NOMO-1 treated with dmso at 0.1 percent for 144 hours (cell line): ENCODE measurements around the gene CDK6.

Experiments used
- DNase-seq: peaks from one replicate; lab custom pipeline; 2025; ENCODE audit not compliant: unreplicated experiment; lab: John Stamatoyannopoulos, UW

Gene CDK6

DNA sequence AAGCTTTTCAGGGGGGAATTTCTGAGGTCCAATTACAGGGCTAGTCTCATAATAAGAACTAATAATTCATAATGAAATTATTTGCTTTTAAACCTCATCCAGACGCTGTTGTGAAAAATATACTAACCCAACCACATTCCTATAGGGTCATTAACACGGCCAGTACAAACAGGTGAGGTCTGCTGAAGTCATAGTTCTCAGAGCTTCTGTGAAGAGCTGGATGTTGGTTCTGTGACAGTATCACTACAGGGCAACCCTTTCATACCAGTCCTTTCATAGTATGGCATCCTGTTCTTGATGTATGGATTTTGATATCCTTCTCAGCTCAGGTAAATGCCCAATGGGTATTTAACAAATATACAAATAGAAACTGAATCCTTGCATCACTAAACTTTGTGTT is 183.8 kb downstream of the CDK6 start:
- no peak for DNase-seq

DNA sequence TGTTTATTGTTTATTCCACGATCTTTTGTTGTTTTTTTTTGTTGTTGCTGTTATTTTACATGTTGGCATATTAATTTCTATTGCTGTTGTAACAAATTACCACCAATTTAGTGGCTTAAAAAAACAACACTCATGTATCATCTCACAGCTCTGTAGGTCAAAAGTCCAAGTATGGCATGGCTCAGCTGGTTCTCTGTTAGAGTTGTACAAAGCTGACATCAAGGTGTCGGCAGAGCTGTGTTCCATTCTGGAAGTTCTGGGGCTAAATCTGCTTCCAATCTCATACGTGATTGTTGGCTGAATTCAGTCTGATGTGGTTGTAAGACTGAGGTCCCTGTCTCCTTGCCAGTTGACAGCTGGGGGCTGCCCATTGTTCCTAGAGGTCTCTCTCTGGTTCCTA is 186.0 kb downstream of the CDK6 start:
- DNase-seq = no peak

DNA sequence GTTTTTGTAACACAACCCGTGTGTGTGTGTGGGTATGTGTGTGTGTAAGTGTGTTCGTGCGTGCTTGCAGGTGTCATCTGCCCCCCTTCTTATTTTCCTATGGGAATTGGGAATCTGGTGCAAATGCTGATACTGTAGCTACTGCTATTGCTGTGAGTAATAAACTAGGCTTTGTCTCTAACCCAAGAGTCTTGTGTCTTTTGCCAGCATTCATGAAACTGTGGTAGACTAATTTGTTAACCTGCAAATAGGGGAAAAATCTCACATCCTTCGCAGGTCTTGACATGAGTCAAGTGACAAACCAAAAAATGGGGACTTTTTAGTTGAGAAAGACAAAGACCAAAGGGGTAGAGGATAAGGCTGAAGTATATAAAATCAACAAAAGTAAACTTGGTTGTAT is 188.3 kb downstream of the CDK6 start:
- no peak for DNase-seq

DNA sequence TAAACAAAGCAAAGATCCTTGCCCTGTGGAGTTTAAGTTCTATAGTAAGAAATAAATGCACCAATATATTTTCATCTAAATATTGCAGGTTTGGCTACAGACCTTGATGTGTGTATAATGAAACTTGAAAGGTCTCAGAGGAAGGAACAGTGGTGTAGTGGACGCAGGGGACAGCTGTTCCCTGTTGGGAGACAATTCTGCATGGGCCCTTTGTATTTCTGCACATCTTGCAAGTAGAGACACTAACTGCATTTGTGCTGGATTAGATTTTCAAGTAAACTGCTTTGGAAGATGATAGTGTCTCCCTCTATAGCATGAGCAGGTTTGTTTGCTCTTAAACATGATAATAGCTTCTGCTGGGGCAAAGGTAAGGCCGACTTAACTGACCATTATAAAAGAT is 188.7 kb downstream of the CDK6 start:
- DNase-seq = no peak

DNA sequence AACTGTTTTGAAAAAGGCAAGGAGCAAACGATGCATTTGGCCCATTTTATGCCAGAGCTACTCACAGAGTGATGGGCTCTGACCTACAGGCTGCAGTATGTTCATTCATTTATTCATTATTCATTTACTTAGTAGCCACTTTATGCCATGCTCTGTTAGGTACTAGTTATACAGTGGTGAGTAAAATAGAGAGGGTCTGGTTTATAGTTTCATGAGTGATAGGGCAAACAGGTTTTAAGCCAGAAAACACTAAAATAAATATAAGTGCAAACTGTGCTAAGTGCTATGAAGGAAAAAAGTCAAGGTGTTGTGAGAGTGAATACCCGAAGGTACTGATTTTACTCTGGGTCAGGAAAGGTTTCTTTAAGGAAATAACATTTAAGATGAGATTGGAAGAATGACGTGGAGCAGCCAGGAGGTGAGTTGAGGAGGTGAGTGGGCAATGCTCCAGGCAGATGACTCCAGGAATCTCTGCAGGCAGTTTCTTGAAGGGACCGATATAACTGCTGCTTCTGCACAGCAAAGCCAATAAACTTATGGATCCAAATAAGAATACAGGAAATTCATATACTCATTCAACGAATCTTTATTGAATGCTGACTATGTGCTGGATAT is 189.3 kb downstream of the CDK6 start:
- no peak for DNase-seq

DNA sequence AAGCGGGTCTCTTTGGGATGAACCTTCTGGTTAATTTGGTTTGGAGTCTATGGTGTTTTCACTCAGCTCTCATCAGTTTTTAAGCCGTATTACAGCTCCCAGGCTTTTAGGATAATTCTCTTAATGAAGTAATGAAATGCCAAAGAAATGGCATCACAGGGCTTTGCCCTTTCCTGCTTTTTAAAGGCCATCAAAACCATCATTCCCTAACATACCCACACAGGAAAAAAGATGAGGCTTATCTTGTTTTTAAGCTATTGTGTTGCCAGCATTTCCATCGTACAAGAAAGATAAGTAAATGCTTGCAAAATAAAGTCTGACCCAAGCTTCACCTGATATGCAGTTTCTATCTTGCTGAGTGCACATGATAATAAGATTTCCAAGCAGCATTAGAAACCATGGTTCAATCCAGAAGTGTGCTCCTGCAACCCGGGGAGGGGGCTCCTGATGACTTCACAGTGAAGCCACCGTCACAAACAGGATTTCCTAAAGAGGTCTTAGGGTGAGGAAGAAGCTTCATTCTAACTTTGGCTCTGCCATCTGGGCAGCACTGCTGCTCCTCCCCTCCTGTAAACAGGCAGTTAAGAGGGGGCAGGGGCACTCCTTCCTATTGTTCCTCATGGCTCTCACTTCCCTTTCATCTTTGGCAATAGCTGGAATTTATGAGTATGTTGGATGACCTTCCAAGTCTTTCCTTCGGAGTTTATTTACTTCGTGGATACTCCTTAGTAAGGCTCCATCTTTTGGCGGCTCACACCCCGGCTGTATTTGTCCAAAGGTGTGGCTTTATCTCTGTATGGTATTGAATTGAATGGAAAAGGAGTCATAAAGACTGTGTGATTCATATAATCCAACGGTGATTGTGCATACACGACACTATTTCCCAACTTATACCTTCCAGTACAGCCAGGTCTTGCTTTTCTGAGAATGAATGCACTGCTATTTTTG is 191.0 kb downstream of the CDK6 start:
- peak; percentile 45 for DNase-seq

DNA sequence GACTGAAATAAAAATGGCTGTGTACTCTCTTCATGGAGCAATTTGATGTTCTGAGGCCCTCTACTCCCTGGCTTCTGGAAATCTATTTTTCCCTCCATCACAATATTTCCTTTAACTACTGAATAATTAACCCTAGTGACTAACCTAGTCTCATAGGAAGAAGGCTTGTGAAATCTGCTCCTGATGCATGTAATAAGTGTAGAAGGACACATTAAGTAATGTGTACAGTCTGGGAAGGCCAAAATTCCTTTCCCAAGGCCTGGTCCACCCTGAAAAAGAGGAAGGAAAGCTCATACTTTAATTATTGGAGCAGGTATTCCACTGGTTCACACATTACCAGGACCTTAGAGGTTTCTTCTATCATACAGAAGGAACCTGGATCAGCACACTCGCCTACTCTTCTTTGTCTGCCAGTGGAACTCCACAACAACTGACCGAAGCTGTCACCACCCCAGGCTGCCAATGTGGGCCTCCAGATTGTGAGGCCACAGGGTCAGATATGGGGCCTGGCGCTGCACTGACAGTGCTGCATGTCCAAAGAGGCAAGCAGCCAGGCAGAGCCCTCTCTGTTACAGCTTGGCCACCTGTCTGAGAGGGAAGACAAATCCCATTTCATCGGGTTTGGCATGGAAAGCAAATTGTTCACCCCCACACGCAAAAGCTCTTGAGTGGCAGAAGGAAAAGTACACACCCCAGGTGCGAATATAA is 191.8 kb downstream of the CDK6 start:
- no peak for DNase-seq

DNA sequence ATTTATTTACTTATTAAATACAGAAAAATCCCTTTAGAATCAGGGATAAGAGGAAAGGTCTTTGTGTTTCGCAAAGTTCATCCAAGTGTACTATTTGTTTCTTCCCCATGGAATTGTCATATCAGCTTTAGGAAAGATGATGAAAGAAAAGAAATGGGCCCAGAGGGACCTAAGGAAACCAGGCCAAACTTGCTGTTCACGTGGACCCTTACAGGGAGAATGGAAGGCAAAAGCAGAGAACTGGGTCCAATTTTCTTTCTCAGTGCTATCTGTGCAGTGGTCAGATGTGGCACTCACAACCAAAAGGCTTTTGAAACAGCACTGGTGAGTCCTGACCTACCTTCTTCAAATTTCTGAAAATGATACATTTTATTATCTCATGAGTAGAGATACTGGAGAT is 192.6 kb downstream of the CDK6 start:
- DNase-seq = no peak

DNA sequence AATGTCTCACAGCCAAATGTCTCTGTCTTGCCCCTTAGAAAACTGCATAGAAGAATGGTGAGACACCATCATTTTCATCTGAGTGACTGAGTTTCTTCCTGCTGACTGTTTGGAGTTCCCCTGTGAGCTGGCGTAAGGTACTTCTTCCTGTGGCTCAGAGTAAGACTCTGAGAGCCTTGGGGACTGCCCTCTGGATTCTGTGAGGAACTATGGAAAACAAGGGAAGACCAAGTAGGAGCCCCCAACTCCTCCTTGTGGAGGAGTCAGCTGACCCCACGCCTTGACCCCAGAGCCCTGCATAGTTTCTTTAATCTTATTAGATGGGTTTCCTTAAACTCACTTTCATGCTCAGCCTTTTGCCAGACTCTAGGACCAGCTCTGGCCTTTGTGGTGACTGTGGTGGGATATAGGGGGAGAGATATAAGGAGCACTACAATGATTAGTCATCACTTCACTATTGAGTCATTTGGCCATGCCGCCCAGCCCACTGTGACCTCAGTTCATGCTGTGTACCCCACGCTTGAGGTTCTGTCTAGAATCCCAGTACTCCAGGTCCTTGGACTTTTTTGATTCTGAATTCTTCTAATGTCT is 194.4 kb downstream of the CDK6 start:
- DNase-seq = no peak

DNA sequence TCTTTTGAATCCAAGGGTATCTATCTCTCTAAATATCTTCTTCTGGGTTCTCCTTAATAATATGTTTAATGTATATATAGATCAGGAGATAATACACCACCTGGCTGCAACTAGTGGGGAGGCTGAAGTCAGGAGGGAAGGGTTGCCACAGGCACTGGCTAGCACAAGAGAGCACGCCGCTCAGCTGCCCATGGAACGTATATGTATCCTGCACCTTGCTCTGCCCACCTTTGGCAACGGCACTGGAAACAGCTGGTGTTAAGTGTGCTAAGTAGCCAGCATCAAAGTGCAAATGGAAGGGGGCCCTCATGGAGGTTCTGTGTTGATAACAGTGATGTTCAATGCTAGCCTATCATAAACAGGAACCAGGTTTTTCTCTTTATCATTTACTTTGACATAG is 196.4 kb downstream of the CDK6 start:
- DNase-seq = no peak

DNA sequence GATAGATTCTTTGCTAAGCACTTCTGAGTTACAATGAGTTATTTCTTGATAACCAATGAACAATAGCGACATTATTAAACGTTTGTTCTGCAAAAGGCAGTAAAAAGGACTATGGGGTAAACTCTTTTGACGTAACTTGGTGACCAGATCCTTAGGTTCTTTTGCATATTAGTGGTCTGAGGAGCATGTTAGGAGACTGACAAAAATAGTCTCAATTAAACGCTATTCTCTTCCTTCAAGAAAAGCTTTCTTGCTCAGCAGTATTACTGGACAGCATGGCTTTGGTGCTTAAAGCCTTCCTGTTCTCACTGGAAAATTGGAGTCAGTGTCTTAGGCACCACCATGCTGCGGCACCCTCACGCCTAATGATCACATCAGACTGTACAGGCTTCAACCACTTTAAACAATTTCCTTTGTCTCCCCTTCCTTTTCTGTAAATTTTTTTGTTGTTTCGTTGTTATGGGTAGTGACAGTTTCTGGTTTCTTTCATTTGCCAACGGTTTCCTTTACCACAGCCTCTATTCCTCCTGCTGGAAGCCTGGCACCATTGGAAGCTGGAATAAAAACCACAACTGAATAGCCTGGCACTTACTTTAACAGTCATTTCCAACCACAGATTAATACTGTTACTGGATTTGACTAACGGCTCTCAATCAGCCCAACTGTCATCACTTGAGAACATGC is 197.0 kb downstream of the CDK6 start:
- DNase-seq = no peak

DNA sequence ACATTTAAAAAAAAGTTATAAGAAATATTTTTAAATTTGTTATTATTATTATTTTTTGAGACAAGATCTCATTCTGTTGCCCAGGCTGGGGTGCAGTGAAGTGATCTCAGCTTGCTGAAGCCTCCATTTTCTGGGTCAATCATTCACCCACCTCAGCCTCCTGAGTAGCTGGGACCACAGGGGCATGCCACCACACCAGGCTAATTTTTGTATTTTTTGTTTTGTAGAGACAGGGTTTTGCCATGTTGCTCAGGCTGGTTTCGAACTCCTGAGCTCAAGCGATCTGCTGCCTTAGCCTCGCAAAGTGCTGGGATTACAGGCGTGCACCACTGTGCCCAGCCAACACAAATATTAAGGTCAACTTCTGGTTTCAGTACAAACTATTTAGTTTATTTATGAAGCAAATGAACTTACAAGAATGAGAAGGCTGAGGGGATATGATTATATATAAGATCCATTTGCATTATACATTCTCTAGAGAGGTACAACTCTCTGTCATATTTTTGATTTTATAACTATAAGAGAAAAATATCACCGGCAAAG is 200.3 kb downstream of the CDK6 start:
- no peak for DNase-seq

DNA sequence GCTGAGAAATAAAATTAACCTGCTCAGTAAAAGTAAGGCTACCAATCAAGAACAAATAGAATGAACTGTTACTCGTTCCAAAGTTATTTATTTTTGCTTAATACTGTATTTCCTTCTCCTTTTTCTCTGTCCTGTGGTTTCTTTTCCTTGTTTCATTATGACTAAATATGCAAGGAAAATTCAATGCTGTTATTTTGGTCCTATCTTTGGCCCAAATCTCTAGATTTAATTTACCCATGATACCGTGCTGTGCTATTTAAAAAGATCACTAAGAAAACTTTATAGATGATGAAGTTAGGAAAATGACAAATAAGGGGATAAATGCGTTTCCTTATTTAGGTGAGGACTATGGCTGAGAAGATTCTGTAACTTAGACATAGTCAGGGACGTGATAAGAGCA is 200.8 kb downstream of the CDK6 start:
- peak; percentile 24 for DNase-seq

DNA sequence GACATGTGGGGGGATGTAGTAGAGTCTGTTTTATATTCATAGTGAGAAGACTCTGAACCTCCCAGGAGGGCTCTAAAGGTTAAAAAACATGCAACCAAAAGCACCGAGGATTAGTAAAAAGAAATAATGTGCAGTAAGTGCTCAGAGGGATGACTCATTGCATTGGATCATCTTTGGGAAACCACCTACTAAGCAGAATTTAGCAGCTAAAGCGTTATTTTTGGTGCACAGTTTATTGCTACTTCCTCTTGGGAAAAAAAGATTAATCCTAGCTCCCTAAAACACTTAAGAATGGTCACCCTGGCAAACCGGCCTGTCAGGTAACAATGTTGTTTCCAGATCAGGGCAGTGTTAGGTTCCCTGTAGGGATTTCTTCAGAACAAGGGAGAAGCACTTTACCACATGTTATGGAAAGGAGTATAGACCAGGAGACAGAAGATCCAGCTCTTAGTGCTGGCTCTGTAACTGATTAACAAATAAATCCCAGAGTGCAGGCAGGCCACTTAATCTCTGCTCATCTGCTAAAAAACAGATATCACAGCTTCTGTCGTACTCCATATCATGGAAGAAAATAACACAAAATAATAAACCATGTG is 201.4 kb downstream of the CDK6 start:
- DNase-seq = no peak

DNA sequence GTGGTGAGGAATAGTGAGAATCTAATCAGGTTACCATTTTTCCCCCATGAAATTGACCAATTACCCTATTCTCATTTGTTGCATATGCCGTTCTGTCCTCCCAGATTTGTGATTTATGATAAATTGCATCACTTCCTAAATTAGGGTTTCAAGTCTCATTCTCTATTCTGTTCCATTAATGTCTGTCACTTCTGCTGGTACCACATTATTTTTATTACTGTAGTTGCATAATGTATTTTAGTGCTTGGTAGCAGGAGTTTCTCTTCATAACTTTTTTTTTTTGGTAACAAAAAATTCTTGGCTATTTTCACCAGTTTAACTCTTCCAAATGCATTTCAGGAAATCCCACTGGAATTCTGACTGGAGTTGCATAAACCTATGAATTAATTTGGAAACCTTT is 202.2 kb downstream of the CDK6 start:
- DNase-seq = peak; percentile 98

DNA sequence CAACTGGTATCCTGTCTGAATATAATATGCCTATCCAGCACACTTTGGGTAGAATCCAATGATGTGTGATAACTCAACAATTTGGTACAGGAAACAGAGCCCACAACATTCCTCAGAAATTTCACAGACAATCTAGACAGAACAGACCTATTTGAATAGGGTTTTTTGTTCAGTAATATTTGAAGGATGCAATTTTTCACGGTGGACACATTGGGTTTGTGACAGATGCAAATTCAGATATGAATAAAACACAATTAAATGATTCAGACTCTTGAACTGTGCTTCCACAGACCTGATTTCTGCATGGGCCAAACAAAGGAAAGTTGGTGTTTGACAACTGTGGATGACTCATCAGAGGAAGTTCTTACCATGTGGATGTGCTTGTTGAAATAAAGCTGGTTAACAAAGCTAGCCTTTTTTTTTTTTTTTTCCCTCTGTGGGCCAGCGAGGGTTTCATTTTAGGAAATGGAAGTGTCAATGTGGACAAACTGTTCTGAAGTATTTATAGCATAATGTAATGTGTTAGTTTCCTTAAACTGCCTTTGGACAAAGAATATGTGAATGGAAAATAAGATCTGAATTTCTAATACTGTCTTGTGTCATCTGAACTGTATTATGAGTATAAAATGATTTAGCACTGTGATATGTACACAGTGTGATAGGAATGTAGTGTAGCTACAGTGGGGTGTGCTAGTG is 203.0 kb downstream of the CDK6 start:
- DNase-seq = peak; percentile 95

DNA sequence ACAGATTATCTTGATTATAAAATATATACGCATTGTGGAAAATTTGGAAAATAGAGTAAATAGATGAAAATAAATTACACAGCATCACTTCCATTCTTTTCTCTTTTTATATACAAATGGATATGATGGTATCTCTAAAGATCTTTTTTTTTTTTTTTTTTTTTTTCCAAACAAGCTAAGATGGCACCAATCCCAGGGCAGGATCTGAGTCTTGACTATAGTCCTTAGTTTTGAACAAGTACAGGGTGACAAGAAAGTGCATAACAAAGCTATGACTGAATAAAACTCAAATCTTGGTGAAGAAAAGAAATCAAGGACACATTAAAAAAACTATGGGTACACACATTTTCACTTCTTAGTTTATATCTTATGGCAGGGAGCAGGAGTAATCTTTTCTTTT is 203.6 kb downstream of the CDK6 start:
- DNase-seq = no peak

DNA sequence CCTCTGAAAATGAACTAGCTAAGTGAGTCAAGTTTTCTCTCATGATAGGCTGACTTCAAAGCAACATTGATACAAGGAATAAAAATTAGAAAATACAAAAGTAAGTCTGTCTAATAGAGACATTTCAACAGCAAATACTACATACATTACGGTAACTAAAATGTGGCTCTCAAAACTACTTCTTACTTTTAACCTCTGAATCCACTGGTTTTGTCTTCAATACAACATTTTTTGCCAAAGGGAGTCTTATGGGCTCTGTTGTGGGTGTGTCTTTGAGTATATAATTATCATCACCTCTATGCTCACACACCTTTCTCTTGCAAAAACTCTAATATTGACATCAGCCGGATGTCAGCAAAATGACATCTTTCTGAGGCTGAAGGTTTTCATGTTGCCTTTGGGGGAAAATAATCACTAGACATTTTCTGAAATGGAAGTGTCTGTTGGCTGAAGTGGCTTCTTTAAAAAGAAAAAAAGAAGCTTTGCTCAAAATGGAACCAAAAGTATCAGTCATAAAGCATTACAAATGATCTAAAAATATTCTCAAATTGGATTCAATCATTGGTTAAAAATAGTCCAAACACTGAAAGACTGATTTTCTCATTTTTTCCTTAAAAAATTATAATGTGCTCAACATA is 204.4 kb downstream of the CDK6 start:
- DNase-seq = no peak
